DND-41 (cell line): ENCODE results near the gene FOXO6.

Experiments
- CTCF ChIP-seq: IDR thresholded peaks from 2 replicates; pipeline ENCODE4 v1.5.1; 2012; ENCODE audit warnings: borderline replicate concordance, low read length, moderate library complexity, mild to moderate bottlenecking; ENCODE audit not compliant: poor library complexity, severe bottlenecking; ENCODE audit errors: extremely low read depth
- EZH2 ChIP-seq: IDR thresholded peaks from 3 replicates; pipeline ENCODE4 v1.6.1; 2012; ENCODE audit warnings: borderline replicate concordance, low read depth, mild to moderate bottlenecking, moderate library complexity, low read length, inconsistent platforms; ENCODE audit not compliant: severe bottlenecking

- no peak for TF ChIP-seq CTCF
- no peak for TF ChIP-seq EZH2
Measured at GRCh38 chr1:41417746-41418145, 56.5 kb downstream of the FOXO6 start.
